ENCODE results near the gene VPREB1.
"Not testable (repeated sequence)": the region's sequence is repeated elsewhere in the genome, so short reads cannot be mapped to it uniquely, and the experiment has no call there.

Gene VPREB1

GRCh38 chr22:22270036-22270676 is 25.6 kb downstream of the VPREB1 start:
- H3K18ac ChIP-seq (ENCODE audit: low read length); DNase-seq: not testable (repeated sequence)

GRCh38 chr22:22277423-22277822 is 32.8 kb downstream of the VPREB1 start:
- not testable (repeated sequence) for H2AK5ac ChIP-seq (ENCODE audit: low read length); H3K4me3 ChIP-seq (ENCODE audit: low read length); H3K27me3 ChIP-seq (ENCODE audit: insufficient read depth, low read length, poor library complexity); H2BK15ac ChIP-seq (replicated peaks; ENCODE audit: low read depth); H3K56ac ChIP-seq (ENCODE audit: low read length); H3K4me1 ChIP-seq (ENCODE audit: control insufficient read depth, low read depth, low read length); H4K5ac ChIP-seq (ENCODE audit: low read length); H4K8ac ChIP-seq (ENCODE audit: low read depth, low read length); H3K23ac ChIP-seq (ENCODE audit: low read length); H2BK5ac ChIP-seq (ENCODE audit: low read length); H3K36me3 ChIP-seq (ENCODE audit: control insufficient read depth, insufficient read depth, low read length); H2BK120ac ChIP-seq (ENCODE audit: low read depth, low read length); H3K79me2 ChIP-seq (ENCODE audit: control insufficient read depth, insufficient read depth, low read length); H3K79me1 ChIP-seq (ENCODE audit: low read length); H3K18ac ChIP-seq (ENCODE audit: low read length); H3K9ac ChIP-seq (ENCODE audit: low read length); H3K27ac ChIP-seq (ENCODE audit: low read depth, low read length); H3K4ac ChIP-seq (ENCODE audit: low read depth, low read length); H3K4me2 ChIP-seq (ENCODE audit: low read length); DNase-seq
- WGBS (ENCODE audit: extremely low coverage, insufficient coverage, low lambda C conversion rate) = no CpG with 5 or more reads among the region's 4 CpGs

More at GRCh38 chr22:22270036-22270676, 25.6 kb downstream of the VPREB1 start:
- H3K27me3 ChIP-seq (ENCODE audit: insufficient read depth, low read length, poor library complexity); H2BK120ac ChIP-seq (ENCODE audit: low read depth, low read length); H3K79me1 ChIP-seq (ENCODE audit: low read length); H3K4me1 ChIP-seq (ENCODE audit: control insufficient read depth, low read depth, low read length); H3K9ac ChIP-seq (ENCODE audit: low read length); H3K56ac ChIP-seq (ENCODE audit: low read length); H3K4me3 ChIP-seq (ENCODE audit: low read length); H3K4ac ChIP-seq (ENCODE audit: low read depth, low read length); H3K23ac ChIP-seq (ENCODE audit: low read length); H3K79me2 ChIP-seq (ENCODE audit: control insufficient read depth, insufficient read depth, low read length); H2AK5ac ChIP-seq (ENCODE audit: low read length); H3K27ac ChIP-seq (ENCODE audit: low read depth, low read length); H3K4me2 ChIP-seq (ENCODE audit: low read length); H2BK5ac ChIP-seq (ENCODE audit: low read length); H4K5ac ChIP-seq (ENCODE audit: low read length); H3K36me3 ChIP-seq (ENCODE audit: control insufficient read depth, insufficient read depth, low read length); H4K8ac ChIP-seq (ENCODE audit: low read depth, low read length); H2BK15ac ChIP-seq (replicated peaks; ENCODE audit: low read depth): not testable (repeated sequence)
- no CpG with 5 or more reads among the region's 7 CpGs for WGBS (ENCODE audit: extremely low coverage, insufficient coverage, low lambda C conversion rate)

DNA sequence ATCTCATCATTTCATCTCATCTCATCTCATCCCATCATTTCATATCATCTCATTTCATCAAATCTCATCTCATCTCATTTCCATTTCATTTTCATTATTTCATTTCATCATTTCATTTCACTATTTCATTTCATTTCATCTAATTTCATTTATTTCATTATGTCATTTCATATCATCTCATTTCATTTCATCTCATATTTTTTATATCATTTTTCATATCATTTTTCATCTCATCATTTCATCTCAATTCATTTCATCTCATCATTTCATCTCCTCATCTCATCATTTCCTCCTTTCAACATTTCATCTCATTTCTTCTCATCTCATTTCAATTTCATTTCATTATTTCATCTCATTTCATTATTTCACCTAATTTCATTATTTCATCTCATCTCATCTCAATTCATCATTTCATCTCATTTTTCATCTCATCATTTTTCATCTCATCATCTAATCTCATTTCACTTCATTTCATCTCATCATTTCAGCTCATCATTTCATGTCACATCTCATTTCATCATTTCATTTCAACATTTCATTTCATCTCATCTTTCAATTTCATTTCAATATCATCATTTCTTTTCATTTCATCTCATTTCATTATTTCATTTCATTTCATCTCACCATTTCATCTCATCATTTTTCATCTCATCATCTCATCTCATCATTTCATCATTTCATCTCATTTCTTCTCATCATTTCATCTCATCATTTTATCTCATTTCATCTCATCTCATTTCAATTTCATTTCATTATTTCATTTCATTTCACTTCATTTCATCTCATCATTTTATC is 40.6 kb downstream of the VPREB1 start:
- not testable (repeated sequence) for H3K4me2 ChIP-seq (ENCODE audit: low read length); H3K79me1 ChIP-seq (ENCODE audit: low read length)

GRCh38 chr22:22286390-22287105 is 42.0 kb downstream of the VPREB1 start:
- H3K36me3 ChIP-seq (ENCODE audit: control insufficient read depth, insufficient read depth, low read length); H2AK5ac ChIP-seq (ENCODE audit: low read length); H4K5ac ChIP-seq (ENCODE audit: low read length); DNase-seq; H3K18ac ChIP-seq (ENCODE audit: low read length); H3K23ac ChIP-seq (ENCODE audit: low read length); H2BK120ac ChIP-seq (ENCODE audit: low read depth, low read length); H3K56ac ChIP-seq (ENCODE audit: low read length); H3K4me1 ChIP-seq (ENCODE audit: control insufficient read depth, low read depth, low read length); H3K79me1 ChIP-seq (ENCODE audit: low read length); H3K79me2 ChIP-seq (ENCODE audit: control insufficient read depth, insufficient read depth, low read length); H2BK15ac ChIP-seq (replicated peaks; ENCODE audit: low read depth); H3K9ac ChIP-seq (ENCODE audit: low read length); H4K8ac ChIP-seq (ENCODE audit: low read depth, low read length); H3K4ac ChIP-seq (ENCODE audit: low read depth, low read length); H3K27me3 ChIP-seq (ENCODE audit: insufficient read depth, low read length, poor library complexity); H2BK5ac ChIP-seq (ENCODE audit: low read length); H3K4me3 ChIP-seq (ENCODE audit: low read length); H3K27ac ChIP-seq (ENCODE audit: low read depth, low read length); H3K4me2 ChIP-seq (ENCODE audit: low read length): not testable (repeated sequence)
- no CpG with 5 or more reads among the region's 1 CpG for WGBS (ENCODE audit: extremely low coverage, insufficient coverage, low lambda C conversion rate)

More for the DNA sequence above, 40.6 kb downstream of the VPREB1 start:
- not testable (repeated sequence) for H3K9ac ChIP-seq (ENCODE audit: low read length); H3K4ac ChIP-seq (ENCODE audit: low read depth, low read length); H2BK120ac ChIP-seq (ENCODE audit: low read depth, low read length); H3K27me3 ChIP-seq (ENCODE audit: insufficient read depth, low read length, poor library complexity); H4K8ac ChIP-seq (ENCODE audit: low read depth, low read length); H3K23ac ChIP-seq (ENCODE audit: low read length); H2AK5ac ChIP-seq (ENCODE audit: low read length); H2BK15ac ChIP-seq (replicated peaks; ENCODE audit: low read depth); H4K5ac ChIP-seq (ENCODE audit: low read length); H3K36me3 ChIP-seq (ENCODE audit: control insufficient read depth, insufficient read depth, low read length); DNase-seq; H3K27ac ChIP-seq (ENCODE audit: low read depth, low read length); H3K18ac ChIP-seq (ENCODE audit: low read length); H3K79me2 ChIP-seq (ENCODE audit: control insufficient read depth, insufficient read depth, low read length); H3K4me3 ChIP-seq (ENCODE audit: low read length); H3K56ac ChIP-seq (ENCODE audit: low read length); H2BK5ac ChIP-seq (ENCODE audit: low read length); H3K4me1 ChIP-seq (ENCODE audit: control insufficient read depth, low read depth, low read length)

GRCh38 chr22:22287106-22287626 is 42.6 kb downstream of the VPREB1 start:
- WGBS (ENCODE audit: extremely low coverage, insufficient coverage, low lambda C conversion rate) = 100% methylated on average over 5 of the region's 5 CpGs

More at GRCh38 chr22:22287106-22287626, 42.6 kb downstream of the VPREB1 start:
- not testable (repeated sequence) for H3K4me3 ChIP-seq (ENCODE audit: low read length); H3K23ac ChIP-seq (ENCODE audit: low read length); H2AK5ac ChIP-seq (ENCODE audit: low read length); H3K27me3 ChIP-seq (ENCODE audit: insufficient read depth, low read length, poor library complexity); H2BK5ac ChIP-seq (ENCODE audit: low read length); H3K79me2 ChIP-seq (ENCODE audit: control insufficient read depth, insufficient read depth, low read length); H3K79me1 ChIP-seq (ENCODE audit: low read length); H3K4me2 ChIP-seq (ENCODE audit: low read length); H3K4ac ChIP-seq (ENCODE audit: low read depth, low read length); H3K36me3 ChIP-seq (ENCODE audit: control insufficient read depth, insufficient read depth, low read length); H4K8ac ChIP-seq (ENCODE audit: low read depth, low read length); H2BK15ac ChIP-seq (replicated peaks; ENCODE audit: low read depth); H3K27ac ChIP-seq (ENCODE audit: low read depth, low read length); H3K4me1 ChIP-seq (ENCODE audit: control insufficient read depth, low read depth, low read length); H3K18ac ChIP-seq (ENCODE audit: low read length); H4K5ac ChIP-seq (ENCODE audit: low read length); DNase-seq; H3K56ac ChIP-seq (ENCODE audit: low read length); H2BK120ac ChIP-seq (ENCODE audit: low read depth, low read length); H3K9ac ChIP-seq (ENCODE audit: low read length)
